K562 (cell line): ENCODE data around the gene ARHGEF4. TPM values are rescaled to one million over a fixed set of nuclear protein-coding genes. Genes with fewer than 3 reads are reported as not detected.

Experiments used
- ETV5 ChIP-seq: sonication (generic); formaldehyde crosslinking; IDR thresholded peaks from 2 replicates; pipeline ENCODE4 v1.4.0; 2020; ENCODE audit warnings: low read depth, mild to moderate bottlenecking, missing genetic modification reagents
- GTF2E2 ChIP-seq: fragments of 200-800 bp; sonication (Bioruptor generic); IDR thresholded peaks from 2 replicates; pipeline ENCODE4 v1.6.1; 2016; ENCODE audit warnings: missing genetic modification characterization, missing compliant biosample characterization
- LCOR ChIP-seq: sonication (generic); formaldehyde crosslinking; IDR thresholded peaks from 2 replicates; pipeline ENCODE4 v1.8.0; 2022; ENCODE audit warnings: mild to moderate bottlenecking, missing genetic modification reagents
- MAFK ChIP-seq: IDR thresholded peaks from 2 replicates; pipeline ENCODE4 v1.6.1; 2011; ENCODE audit warnings: low read length, improper control_type of control experiment
- MYBL2 ChIP-seq, 2 experiments: fragments of 450-650 bp in 1 of 2; sonication (generic) in 1 of 2; formaldehyde crosslinking in 1 of 2; IDR thresholded peaks; 2 replicates each; pipeline versions ENCODE4 v1.6.1 to v1.8.1; 2017 to 2022; ENCODE audit warnings: borderline replicate concordance in 1 of 2, inconsistent platforms in 1 of 2, low read depth in 1 of 2, mild to moderate bottlenecking in 1 of 2, missing genetic modification reagents in 1 of 2, moderate library complexity in 1 of 2
- RBM34 ChIP-seq: fragments of 200-400 bp; formaldehyde crosslinking; IDR thresholded peaks from 2 replicates; pipeline ENCODE4 v1.6.1; 2018; ENCODE audit warnings: low read length, borderline replicate concordance; ENCODE audit not compliant: insufficient read depth
- polyA plus RNA-seq, 8 experiments: library from polyadenylated mRNA; depleted of rRNA in 4 of 8; stranded (reverse) in 5 of 8; unstranded in 3 of 8; fragments of >200 nt; fragmentation: Nextera tagmentation in 2 of 8; fragmentation: Illumina TruSeq in 1 of 8; extraction: Ambion mirVana in 2 of 8; extraction: Trizol in 1 of 8; gene quantifications; 2 replicates each; pipeline versions ENCODE4 v1.2.1 to v1.2.3, GENCODE V29; 2011 to 2014; ENCODE audit warnings: inconsistent platforms in 1 of 8, missing spikeins in 1 of 8
- total RNA-seq, 7 experiments: library from RNA; depleted of rRNA in 6 of 7; stranded (reverse); fragments of >200 nt in 6 of 7; fragmentation: Illumina TruSeq in 2 of 7; extraction: Trizol in 2 of 7; gene quantifications; 2 replicates each; pipeline versions ENCODE4 v1.2.1 to v1.2.3, GENCODE V29; 2011 to 2021; ENCODE audit warnings: low replicate concordance in 1 of 7
- TF ChIP-seq, protein P1 (sequence below): fragments of 450-650 bp; IDR thresholded peaks from 2 replicates; pipeline ENCODE4 v1.6.1; 2016; ENCODE audit warnings: mild to moderate bottlenecking, moderate library complexity
- TF ChIP-seq, protein P2 (sequence below): sonication (generic); formaldehyde crosslinking; IDR thresholded peaks from 2 replicates; pipeline ENCODE4 v1.8.0; 2022; ENCODE audit warnings: mild to moderate bottlenecking, missing genetic modification reagents
- TF ChIP-seq, protein P3 (sequence below): fragments of 450-650 bp; formaldehyde crosslinking; conservative IDR thresholded peaks from 2 replicates; pipeline ENCODE4 v1.4.0; 2022; ENCODE audit warnings: mild to moderate bottlenecking, missing genetic modification characterization
- TF ChIP-seq, protein P4 (sequence below): fragments of 250-450 bp; sonication (Bioruptor Pico); IDR thresholded peaks from 2 replicates; pipeline ENCODE4 v1.4.0; 2020; ENCODE audit warnings: mild to moderate bottlenecking

Gene ARHGEF4
- total and polyA plus RNA-seq, 9 of the 15 experiments (the other 6 are each of a cell fraction or from before 2014, with no cell fraction given) = not detected

DNA sequence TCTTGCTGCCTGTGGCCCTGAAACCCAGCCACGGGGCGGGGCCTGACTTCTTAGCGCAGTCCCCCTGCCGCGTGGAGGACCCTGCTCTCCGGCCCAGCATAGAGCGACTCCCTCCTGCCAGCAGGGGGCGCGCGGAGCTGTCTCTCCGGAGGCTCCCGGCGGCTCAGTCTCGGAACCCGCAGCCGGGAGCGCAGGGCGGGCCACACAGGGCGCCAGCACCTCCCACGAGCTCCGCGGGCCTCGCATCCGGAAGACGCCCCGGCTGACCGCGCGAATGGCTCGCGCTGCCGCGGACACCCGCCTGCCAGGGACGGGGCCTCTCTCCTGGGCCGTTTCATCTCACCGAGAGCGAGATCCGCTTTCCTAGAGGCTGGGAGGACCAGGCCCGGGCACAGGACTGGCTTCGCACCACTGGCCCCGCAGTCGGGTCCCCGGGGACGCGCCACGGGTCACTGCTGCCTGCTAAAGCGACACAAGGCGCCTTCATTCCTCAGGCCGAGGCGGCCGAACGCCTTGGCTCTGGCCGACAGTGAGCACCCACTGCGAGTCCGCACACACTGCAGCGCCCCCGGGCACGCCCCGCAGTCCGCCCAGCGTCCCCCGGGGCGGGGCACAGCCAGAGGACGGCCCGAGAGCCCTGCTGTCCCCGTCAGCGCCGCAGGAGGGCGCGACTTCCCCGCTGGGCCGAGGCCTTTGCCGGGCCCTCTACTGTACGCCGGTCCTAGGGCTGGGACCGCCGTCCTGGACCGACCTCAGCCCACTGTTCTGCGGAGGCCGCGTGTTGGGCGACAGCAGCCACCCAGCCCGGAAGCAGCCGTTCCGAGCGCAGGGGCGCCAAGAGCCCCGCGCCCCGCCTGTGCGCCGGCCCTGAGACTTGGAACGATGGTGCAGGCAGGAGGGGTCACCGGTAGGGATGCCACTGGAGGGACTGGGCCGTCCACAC lies 39.0 kb upstream of the ARHGEF4 start (continued):
- TF ChIP-seq RBM34 (0 out of 2 replicates have a peak, but pooled peaks have one; percentile 44), GTF2E2 (no peak), LCOR (CRISPR knock-in tag) (peak; percentile 72; the same call in 1 of the 2 replicates), MAFK (no peak), ETV5 (no peak; the same call in 1 of the 2 replicates), MYBL2 (IDR thresholded peaks at IDR 0.05; ENCODE audit: low read depth) (no peak), MYBL2 (CRISPR knock-in tag; IDR thresholded peaks at IDR 0.05; ENCODE audit: borderline replicate concordance) (no peak)
- TF ChIP-seq, protein P1, sequence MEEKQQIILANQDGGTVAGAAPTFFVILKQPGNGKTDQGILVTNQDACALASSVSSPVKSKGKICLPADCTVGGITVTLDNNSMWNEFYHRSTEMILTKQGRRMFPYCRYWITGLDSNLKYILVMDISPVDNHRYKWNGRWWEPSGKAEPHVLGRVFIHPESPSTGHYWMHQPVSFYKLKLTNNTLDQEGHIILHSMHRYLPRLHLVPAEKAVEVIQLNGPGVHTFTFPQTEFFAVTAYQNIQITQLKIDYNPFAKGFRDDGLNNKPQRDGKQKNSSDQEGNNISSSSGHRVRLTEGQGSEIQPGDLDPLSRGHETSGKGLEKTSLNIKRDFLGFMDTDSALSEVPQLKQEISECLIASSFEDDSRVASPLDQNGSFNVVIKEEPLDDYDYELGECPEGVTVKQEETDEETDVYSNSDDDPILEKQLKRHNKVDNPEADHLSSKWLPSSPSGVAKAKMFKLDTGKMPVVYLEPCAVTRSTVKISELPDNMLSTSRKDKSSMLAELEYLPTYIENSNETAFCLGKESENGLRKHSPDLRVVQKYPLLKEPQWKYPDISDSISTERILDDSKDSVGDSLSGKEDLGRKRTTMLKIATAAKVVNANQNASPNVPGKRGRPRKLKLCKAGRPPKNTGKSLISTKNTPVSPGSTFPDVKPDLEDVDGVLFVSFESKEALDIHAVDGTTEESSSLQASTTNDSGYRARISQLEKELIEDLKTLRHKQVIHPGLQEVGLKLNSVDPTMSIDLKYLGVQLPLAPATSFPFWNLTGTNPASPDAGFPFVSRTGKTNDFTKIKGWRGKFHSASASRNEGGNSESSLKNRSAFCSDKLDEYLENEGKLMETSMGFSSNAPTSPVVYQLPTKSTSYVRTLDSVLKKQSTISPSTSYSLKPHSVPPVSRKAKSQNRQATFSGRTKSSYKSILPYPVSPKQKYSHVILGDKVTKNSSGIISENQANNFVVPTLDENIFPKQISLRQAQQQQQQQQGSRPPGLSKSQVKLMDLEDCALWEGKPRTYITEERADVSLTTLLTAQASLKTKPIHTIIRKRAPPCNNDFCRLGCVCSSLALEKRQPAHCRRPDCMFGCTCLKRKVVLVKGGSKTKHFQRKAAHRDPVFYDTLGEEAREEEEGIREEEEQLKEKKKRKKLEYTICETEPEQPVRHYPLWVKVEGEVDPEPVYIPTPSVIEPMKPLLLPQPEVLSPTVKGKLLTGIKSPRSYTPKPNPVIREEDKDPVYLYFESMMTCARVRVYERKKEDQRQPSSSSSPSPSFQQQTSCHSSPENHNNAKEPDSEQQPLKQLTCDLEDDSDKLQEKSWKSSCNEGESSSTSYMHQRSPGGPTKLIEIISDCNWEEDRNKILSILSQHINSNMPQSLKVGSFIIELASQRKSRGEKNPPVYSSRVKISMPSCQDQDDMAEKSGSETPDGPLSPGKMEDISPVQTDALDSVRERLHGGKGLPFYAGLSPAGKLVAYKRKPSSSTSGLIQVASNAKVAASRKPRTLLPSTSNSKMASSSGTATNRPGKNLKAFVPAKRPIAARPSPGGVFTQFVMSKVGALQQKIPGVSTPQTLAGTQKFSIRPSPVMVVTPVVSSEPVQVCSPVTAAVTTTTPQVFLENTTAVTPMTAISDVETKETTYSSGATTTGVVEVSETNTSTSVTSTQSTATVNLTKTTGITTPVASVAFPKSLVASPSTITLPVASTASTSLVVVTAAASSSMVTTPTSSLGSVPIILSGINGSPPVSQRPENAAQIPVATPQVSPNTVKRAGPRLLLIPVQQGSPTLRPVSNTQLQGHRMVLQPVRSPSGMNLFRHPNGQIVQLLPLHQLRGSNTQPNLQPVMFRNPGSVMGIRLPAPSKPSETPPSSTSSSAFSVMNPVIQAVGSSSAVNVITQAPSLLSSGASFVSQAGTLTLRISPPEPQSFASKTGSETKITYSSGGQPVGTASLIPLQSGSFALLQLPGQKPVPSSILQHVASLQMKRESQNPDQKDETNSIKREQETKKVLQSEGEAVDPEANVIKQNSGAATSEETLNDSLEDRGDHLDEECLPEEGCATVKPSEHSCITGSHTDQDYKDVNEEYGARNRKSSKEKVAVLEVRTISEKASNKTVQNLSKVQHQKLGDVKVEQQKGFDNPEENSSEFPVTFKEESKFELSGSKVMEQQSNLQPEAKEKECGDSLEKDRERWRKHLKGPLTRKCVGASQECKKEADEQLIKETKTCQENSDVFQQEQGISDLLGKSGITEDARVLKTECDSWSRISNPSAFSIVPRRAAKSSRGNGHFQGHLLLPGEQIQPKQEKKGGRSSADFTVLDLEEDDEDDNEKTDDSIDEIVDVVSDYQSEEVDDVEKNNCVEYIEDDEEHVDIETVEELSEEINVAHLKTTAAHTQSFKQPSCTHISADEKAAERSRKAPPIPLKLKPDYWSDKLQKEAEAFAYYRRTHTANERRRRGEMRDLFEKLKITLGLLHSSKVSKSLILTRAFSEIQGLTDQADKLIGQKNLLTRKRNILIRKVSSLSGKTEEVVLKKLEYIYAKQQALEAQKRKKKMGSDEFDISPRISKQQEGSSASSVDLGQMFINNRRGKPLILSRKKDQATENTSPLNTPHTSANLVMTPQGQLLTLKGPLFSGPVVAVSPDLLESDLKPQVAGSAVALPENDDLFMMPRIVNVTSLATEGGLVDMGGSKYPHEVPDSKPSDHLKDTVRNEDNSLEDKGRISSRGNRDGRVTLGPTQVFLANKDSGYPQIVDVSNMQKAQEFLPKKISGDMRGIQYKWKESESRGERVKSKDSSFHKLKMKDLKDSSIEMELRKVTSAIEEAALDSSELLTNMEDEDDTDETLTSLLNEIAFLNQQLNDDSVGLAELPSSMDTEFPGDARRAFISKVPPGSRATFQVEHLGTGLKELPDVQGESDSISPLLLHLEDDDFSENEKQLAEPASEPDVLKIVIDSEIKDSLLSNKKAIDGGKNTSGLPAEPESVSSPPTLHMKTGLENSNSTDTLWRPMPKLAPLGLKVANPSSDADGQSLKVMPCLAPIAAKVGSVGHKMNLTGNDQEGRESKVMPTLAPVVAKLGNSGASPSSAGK = peak; percentile 63
- TF ChIP-seq, protein P2, sequence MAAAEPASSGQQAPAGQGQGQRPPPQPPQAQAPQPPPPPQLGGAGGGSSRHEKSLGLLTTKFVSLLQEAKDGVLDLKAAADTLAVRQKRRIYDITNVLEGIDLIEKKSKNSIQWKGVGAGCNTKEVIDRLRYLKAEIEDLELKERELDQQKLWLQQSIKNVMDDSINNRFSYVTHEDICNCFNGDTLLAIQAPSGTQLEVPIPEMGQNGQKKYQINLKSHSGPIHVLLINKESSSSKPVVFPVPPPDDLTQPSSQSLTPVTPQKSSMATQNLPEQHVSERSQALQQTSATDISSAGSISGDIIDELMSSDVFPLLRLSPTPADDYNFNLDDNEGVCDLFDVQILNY (CRISPR knock-in tag) = no peak
- TF ChIP-seq, protein P3, sequence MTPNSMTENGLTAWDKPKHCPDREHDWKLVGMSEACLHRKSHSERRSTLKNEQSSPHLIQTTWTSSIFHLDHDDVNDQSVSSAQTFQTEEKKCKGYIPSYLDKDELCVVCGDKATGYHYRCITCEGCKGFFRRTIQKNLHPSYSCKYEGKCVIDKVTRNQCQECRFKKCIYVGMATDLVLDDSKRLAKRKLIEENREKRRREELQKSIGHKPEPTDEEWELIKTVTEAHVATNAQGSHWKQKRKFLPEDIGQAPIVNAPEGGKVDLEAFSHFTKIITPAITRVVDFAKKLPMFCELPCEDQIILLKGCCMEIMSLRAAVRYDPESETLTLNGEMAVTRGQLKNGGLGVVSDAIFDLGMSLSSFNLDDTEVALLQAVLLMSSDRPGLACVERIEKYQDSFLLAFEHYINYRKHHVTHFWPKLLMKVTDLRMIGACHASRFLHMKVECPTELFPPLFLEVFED (CRISPR knock-in tag) = no peak
- TF ChIP-seq, protein P4, sequence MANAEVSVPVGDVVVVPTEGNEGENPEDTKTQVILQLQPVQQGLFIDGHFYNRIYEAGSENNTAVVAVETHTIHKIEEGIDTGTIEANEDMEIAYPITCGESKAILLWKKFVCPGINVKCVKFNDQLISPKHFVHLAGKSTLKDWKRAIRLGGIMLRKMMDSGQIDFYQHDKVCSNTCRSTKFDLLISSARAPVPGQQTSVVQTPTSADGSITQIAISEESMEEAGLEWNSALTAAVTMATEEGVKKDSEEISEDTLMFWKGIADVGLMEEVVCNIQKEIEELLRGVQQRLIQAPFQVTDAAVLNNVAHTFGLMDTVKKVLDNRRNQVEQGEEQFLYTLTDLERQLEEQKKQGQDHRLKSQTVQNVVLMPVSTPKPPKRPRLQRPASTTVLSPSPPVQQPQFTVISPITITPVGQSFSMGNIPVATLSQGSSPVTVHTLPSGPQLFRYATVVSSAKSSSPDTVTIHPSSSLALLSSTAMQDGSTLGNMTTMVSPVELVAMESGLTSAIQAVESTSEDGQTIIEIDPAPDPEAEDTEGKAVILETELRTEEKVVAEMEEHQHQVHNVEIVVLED (CRISPR knock-in tag) = no peak
